ENCODE measurements around the gene SMARCAD1.
"Not testable (repeated sequence)": the region's sequence is repeated elsewhere in the genome, so short reads cannot be mapped to it uniquely, and the experiment has no call there.

Gene SMARCAD1

DNA sequence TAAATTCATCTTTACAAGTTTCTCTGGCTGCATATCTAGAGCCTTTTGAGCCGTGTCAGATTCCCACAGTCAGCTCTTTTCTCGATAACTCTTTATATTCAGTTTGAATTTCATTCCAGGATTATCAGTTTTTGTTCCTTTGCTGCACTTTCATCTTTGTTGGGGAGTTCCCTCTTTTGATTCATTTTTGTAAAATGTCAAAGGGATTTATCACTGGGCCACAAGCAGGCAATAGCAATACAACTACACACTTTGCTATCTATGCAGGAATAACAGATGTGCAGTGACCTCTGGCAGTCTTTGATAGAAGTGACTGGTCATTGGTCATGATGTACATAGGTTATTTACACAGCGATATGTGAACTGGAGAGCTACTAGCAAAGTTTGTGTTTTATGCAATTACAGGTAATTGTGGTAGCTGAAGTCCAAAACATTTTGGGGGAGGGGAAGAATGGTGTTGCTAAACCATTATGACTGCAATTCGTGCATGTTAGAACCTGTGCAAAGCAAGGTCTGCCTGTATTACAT lies 91.1 kb downstream of the SMARCAD1 start:
- no peak for DNase-seq (ENCODE audit: low read depth in 2 of 2)

DNA sequence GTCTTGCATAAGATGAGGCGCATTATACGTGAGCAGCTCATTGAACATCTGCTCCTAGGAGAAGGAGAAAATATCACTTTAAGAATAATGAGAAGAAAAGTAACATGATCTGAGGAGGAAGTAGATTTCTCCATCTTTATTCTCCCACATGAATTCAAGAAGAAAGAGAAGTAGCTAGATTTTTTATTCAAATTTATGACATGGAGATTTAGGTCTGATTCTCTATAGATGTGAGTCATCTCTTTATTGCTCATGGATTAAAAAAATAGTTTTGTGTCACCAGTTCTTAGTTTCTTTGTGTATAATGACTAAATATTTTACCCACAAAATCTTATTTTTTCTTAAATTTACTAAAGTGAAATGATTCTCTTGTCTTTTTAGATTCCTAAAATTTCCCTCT lies 94.5 kb downstream of the SMARCAD1 start:
- DNase-seq (ENCODE audit: low read depth in 2 of 2) = no peak

DNA sequence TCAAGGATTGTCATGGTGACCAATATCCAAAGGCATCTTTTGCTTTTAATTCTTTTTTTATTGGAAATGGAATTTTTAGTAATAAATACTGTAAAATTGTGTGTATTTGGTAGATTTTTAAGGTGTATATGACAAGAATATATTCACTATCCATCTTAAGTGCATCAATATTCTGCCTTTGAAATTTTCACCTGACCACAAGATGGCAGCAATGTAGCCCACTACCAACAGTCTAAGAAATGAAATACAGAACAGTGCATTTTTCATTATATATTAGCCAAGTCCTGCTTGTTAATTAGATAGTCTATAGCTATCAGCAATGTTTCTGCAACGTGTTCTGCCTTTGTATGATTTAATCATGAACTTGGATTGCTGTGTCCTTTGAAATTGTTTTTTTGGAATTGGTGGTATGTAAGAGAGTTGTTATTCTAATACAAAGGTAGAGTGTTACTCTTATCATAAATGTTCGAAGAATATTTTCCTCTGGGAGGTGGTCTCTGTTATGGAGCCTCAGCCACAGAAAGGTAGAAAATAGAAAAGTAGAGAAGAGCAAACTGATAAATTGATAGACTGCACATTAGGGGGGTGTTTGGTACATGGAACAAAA lies 96.8 kb downstream of the SMARCAD1 start:
- peak in 1 of 2 donors; percentile 9 for DNase-seq (ENCODE audit: low read depth in 2 of 2)

DNA sequence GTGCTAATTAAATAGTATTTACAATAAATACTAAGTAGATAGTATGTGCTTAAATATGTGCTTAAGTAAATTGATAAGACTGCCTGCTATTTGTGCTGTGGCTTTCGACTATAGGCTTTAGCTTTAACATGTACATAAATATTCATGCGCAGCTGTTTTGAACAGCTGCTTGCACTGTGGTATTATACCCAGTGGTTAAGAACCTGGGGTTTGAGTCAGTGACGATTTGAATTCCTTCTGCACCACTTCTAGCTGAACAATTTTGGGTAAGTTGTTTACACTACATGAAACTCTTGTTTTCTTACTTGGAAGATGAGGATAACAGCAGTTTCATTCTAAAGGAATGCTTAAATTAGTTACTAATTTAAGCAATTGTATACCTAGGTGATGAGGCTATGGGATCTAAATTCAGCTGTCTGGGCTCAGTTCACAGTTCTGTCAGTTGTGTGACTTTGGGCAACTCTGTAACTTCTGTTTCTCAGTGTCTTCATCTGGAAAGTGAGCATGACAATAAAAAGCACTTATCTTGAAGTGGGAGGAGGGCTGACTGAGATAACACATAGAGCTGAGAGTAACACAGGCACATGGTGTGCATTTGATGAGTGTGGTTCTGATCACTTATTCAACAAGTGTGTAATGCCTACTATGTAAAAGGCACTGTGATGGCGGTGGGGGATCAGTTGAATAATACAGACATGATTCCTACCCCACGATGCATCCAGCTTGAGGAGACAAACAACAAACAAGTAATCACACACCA lies 98.0 kb downstream of the SMARCAD1 start:
- DNase-seq (ENCODE audit: low read depth in 2 of 2) = no peak

DNA sequence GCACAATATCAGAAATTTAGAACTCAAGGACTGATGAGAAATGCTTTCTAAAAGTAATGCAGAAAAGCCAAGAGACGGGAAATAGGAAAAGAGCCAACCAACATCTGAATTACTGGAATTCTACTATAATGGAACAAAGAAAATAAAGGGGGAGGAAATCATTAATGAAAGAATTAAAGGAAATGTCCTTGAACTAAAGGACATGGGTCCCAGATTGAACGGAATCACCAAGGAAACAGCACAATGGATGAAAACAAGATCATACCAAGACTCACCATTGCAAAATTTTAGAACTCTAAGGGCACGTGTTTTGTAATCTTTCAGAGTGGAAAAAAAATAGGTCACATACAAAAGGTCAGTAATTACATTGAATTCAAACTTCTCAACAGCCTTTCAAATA lies 99.0 kb downstream of the SMARCAD1 start:
- DNase-seq (ENCODE audit: low read depth in 2 of 2) = no peak

DNA sequence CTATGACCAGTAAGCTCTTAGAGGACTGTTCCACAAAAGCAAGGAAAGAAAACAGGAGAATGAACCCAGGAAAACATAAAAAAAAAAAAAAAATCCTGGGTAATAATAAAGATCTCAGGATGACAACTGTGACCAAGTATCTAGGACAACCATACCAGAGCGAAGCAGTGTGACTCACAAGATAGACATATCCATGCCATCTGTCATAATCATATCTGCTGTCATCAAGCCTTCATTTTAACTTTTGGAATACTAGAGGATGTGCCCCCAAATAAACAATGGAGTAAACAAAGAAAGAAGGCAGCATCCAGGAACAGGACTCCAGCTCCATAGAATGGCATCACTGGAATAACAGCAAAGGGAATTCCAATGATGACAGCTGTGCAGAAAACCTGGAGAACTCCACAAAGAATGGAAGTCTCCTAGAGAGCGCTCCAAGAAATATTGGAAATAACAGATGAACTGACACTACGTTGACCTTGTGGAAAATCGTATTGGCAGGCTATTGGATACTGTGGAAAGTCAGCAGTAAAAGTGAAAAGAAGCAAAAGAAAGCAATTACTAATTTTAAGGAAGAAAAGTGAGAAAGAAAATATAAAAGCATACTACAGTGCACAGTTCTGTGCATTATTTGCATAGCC lies 99.7 kb downstream of the SMARCAD1 start:
- no peak for DNase-seq (ENCODE audit: low read depth in 2 of 2)

DNA sequence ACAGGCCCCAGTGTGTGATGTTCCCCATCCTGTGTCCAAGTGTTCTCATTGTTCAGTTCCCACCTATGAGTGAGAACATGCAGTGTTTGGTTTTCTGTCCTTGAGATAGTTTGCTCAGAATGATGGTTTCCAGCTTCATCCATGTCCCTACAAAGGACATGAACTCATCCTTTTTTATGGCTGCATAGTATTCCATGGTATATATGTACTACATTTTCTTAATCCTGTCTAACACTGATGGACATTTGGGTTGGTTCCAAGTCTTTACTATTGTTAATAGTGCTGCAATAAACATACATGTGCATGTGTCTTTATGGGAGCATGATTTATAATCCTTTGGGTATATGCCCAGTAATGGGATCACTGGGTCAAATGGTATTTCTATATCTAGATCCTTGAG lies 112.3 kb downstream of the SMARCAD1 start:
- DNase-seq (ENCODE audit: low read depth in 2 of 2) = not testable (repeated sequence)

DNA sequence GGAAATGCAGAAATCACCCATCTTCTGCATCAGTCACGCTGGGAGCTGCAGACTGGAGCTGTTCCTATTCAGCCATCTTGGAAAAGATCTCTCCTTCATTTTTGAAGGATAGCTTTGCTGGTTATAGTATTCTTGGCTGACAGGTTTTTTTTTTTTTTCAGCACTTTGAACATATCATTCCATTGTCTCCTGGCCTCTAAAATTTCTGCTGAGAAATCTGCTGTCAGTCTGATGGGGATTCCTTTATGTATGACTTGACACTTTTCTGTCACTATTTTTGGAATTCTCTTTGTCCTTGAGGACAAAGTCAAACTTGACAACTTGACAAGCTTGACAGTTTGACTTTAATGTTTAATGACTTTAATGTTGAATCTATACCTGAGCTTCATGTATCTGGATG lies 118.2 kb downstream of the SMARCAD1 start:
- no peak for DNase-seq (ENCODE audit: low read depth in 2 of 2)

DNA sequence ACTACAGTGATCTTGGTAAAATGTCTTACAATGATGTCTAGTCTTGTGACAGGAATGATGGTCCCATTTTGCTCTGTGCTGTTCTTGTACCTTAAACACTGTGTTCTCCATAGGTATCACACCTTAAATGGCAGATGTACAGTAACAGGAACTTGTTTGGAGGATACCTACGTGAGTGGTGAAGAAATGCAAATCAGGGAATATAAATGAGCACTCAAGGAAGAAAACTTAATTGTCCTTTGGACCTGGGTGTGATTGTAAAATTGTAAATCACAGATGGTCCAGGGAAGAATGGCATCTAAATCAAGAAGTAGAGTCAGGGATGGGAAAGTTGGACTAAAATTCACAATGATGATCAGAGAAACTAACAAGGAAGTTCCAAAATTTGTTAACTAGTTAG lies 122.3 kb downstream of the SMARCAD1 start:
- DNase-seq (ENCODE audit: low read depth in 2 of 2) = no peak

DNA sequence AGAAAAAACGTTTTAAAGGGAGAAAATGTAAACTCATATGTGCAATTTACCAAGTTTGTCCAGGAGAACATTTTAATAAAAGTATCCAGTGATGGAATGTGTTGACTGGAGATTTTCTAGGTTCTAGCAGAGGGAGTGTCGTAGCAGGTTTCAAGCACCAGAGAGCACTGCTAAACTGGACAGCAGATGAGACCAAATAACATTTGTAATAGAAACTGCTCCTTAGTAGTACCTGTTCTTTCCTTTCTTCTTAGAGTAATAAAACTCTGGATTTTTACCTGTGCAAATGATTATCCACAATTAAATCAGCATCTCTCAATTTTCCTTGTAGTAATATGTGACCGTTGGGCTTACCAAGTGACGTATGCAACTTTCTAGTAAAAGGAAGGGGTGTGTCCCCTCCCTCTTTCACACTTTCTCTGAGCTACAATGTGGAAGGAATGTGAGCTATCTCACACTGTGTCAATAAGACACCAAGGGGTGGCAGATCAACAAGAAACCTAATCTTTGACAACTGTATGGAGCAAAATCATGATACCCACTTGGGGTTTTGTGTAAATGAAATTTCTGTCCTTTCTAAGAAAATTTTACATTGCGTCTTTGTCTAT lies 125.4 kb downstream of the SMARCAD1 start:
- DNase-seq (ENCODE audit: low read depth in 2 of 2) = no peak

DNA sequence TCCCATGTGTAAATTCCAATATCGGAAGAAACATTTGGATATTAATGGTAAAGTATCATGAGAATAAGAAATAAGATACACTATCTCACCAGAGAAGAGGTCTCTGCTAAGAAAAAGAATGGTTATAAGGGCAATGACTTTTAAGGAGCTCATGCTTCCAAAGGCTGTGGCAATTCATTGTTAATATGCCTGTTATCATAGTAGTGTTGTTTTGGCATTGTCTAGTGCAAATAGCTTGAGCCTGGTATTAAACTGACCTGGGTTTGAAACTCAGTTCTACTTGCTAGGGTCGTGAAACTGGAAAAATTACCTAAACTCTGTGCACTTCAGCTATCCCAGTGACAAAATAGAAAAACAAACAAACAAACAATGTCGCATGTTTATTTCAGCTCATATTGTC lies 126.2 kb downstream of the SMARCAD1 start:
- DNase-seq (ENCODE audit: low read depth in 2 of 2) = no peak

DNA sequence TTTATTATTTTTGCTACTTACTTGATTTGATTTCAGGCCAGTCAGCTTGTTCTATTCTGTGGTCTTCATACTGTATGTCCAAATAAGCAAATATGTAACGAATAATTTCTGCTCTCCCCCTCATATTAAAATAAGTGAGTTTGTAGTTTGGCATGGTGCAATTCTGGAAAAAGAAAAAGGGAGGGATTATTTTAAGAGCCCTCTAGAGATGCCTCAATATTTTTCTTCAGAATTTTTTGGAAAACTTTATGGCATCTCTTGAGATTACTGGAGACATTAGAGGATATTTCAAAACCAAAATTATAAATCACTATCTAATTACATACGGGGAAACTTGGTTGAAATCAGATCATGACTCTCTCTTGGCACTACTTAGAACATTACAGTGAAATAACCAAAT lies 126.8 kb downstream of the SMARCAD1 start:
- DNase-seq (ENCODE audit: low read depth in 2 of 2) = no peak

DNA sequence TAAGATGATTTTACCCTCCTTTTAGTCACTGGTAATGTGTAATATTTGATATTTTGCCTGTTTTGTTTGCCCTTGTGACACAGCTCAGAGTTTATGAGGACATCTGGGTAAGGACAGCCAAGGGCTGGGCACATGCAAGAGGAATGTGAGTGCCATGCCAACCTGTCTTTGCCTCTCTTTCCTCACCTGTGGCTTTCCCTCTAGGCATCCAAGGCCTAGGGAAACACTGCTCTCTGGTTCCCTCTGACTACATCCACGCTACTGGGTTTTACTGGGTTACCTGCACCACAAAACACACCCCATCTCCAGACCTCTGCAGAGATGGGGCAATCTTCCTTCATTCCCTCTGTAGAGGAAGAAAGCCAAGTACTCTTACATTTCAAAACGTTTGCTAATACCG lies 127.3 kb downstream of the SMARCAD1 start:
- no peak for DNase-seq (ENCODE audit: low read depth in 2 of 2)

DNA sequence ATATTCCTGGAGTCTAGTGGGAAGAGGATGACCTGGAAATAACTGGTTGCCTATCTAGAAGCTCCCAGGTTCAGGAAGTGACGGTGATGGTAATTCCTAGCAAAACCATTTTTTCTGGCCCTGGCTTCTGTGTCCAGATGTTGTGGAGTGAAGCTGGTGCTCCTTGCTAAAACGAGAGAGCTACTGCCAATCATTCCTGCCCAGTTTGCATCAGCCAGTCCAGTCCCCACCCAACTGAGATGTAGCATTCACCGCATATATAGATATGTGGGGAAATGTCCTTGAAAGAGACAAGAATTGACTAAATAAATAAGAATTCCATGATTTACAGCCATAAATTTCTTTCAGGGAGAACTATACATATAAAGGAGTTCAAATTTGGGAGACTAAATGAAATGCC lies 128.6 kb downstream of the SMARCAD1 start:
- no peak for DNase-seq (ENCODE audit: low read depth in 2 of 2)

DNA sequence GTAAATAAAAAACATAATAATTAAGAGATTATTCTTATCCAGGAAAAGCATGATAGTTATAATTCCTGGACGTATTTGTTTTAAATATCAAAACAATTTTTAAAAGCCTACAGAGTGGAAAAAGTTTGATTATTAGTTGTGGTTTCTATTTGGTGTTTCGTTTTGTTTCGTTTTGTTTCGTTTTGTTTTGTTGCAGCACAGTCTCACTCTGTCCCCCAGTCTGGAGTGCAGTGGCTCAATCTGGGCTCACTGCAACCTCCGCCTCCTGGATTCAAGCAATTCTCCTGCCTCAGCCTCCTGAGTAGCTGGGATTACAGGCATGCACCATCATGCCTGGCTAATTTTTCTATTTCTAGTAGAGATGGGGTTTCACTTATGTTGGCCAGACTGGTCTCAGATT lies 129.1 kb downstream of the SMARCAD1 start:
- not testable (repeated sequence) for DNase-seq (ENCODE audit: low read depth in 2 of 2)

DNA sequence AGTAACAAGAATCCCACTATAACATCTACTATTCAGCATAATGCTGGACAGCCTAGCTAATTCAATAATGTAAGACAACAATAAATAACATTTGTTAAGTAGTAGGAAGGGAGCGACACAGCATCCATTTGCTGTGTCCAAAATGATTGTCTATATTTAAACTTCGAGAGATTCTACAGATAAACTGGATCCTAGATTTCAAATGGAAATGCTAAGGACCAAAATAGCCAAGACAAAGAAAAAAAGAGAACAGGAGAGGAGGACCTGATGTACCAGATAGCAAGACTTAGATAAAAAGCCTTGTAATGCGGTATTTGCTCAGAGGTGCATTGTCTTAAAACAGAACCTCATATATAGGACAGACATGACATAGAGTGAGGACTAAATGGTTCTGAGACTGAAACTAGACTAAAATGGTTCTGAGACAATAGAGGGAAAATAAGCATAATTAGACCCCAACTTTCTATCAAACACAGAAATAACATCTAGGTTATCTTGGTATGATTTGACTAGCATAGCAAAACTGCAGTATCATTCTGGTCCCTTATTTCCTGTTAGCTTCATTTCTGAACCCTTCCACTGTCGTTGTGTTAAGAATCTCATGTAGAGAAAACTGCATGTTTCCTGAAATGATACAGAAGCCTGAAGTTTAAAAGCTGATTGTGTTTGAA lies 131.2 kb downstream of the SMARCAD1 start:
- DNase-seq (ENCODE audit: low read depth in 2 of 2) = no peak

DNA sequence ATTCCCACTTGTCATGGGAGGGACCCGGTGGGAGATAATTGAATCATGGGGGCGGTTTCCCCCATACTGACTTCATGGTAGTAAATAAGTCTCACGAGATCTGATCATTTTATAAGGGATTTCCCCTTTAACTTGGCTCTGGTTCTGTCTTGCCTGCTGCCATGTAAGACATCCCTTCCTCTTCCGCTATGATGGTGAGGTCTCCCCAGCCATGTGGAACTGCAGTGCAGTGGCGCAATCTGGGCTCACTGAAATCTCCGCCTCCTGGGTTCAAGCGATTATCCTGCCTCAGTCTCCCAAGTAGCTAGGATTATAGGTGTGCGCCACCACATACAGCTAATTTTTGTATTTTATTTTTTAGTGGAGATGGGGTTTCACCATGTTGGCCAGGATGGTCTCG lies 132.1 kb downstream of the SMARCAD1 start:
- DNase-seq (ENCODE audit: low read depth in 2 of 2) = no peak

All from activated CD4-positive, alpha-beta T cell treated with anti-CD3 and anti-CD28 coated beads for 24 hours (primary cell).